H1 (cell line): Measurements from ENCODE around the gene TNRC6C. TPM values are rescaled to one million over a fixed set of nuclear protein-coding genes. Genes with fewer than 3 reads are reported as not detected.

Source experiments
- GTF2F1 ChIP-seq: IDR thresholded peaks from 2 replicates; pipeline ENCODE4 v1.6.1; 2012; ENCODE audit warnings: low read depth, low read length, improper control_type of control experiment, borderline replicate concordance
- JUN ChIP-seq: IDR thresholded peaks from 2 replicates; pipeline ENCODE4 v1.6.1; 2011; ENCODE audit warnings: low read depth, mild to moderate bottlenecking, improper control_type of control experiment, low read length
- JUND ChIP-seq: IDR thresholded peaks from 2 replicates; pipeline ENCODE4 v1.6.1; 2011; ENCODE audit warnings: mild to moderate bottlenecking, improper control_type of control experiment, low read length
- SP2 ChIP-seq: IDR thresholded peaks from 2 replicates; pipeline ENCODE4 v1.6.1; 2012; ENCODE audit warnings: mild to moderate bottlenecking, low read length, inconsistent platforms
- TAF1 ChIP-seq: IDR thresholded peaks from 2 replicates; pipeline ENCODE4 v1.6.1; 2011; ENCODE audit warnings: mild to moderate bottlenecking, low read depth, low read length
- TCF12 ChIP-seq: IDR thresholded peaks from 2 replicates; pipeline ENCODE4 v1.6.1; 2011; ENCODE audit warnings: low read depth, mild to moderate bottlenecking, low read length
- polyA plus RNA-seq, 7 experiments: library from polyadenylated mRNA; depleted of rRNA in 3 of 7; stranded (reverse) in 5 of 7; unstranded in 2 of 7; fragments of >200 nt in 5 of 7; fragments of 200-250 nt in 2 of 7; gene quantifications; 1 replicate in 5 of 7; 2 replicates in 1 of 7; 4 replicates in 1 of 7; pipeline versions ENCODE4 v1.2.1 to v1.2.3, GENCODE V29; 2011 to 2013; ENCODE audit warnings: missing spikeins in 2 of 7, mixed read lengths in 2 of 7
- total RNA-seq: library from RNA; stranded (reverse); fragmentation: NEBNext Ultra II Directional; extraction: Animal tissue kit (Norgen Biotek cat#: 25700); gene quantifications from 2 replicates; pipeline ENCODE4 v1.2.1, GENCODE V29; 2021
- TF ChIP-seq, protein P1 (sequence below): IDR thresholded peaks from 2 replicates; pipeline ENCODE4 v1.6.1; 2012; ENCODE audit warnings: inconsistent platforms

Gene TNRC6C
- total and polyA plus RNA-seq, 2 of the 8 experiments (the other 6 are each of a cell fraction or from before 2014, with no cell fraction given): 2.8 to 28.9 TPM

DNA sequence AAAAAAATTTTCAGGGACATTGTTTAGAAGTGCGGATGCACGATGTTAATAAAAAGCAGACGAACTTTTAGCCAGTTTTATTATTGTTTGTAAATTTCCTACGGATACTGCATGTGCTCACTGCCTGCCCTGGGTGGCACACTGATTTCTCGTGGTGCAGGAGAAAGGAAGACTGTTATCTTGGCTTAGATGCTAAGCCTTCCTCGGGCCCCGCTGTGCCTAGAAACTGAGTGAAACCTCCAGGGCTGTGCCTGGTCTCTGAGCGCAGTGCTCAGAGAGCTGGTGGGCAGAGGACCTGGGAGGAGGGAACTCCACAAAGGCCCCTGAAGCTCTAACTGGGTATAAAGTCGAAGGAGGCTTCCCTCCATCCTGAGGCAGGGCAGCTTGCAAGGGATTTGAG, 35.4 kb upstream of the TNRC6C start (continued):
- no peak for TF ChIP-seq JUN
- TF ChIP-seq, protein P1, sequence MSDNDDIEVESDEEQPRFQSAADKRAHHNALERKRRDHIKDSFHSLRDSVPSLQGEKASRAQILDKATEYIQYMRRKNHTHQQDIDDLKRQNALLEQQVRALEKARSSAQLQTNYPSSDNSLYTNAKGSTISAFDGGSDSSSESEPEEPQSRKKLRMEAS: no peak
- no peak for TF ChIP-seq JUND
- no peak for TF ChIP-seq TCF12
- TF ChIP-seq SP2: no peak
- TF ChIP-seq TAF1: no peak
- TF ChIP-seq GTF2F1: no peak
